GM18907 (cell line): ENCODE data around the gene MRPL52.
"Not testable (repeated sequence)": the region's sequence is repeated elsewhere in the genome, so short reads cannot be mapped to it uniquely, and the experiment has no call there.

Experiments
- ATAC-seq: cut with Tn5 transposase; IDR thresholded peaks from one replicate; pipeline ENCODE4 v1.9.1; 2021; ENCODE audit warnings: mild to moderate bottlenecking, moderate library complexity; ENCODE audit not compliant: unreplicated experiment

Gene MRPL52

GRCh38 chr14:22829661-22830442, at the start of gene MRPL52:
MRPL52 (plus strand) TSS chr14:22829887; CDS start chr14:22829913, 26 bp downstream.
- peak; percentile 79 for ATAC-seq

GRCh38 chr14:22780105-22780679, 49.5 kb upstream of the MRPL52 start:
- ATAC-seq: no peak

GRCh38 chr14:22780941-22781300, 48.8 kb upstream of the MRPL52 start:
- ATAC-seq: no peak

- ATAC-seq: no peak
These were observed 48.2 kb upstream of the MRPL52 start for GRCh38 chr14:22781301-22781991.

GRCh38 chr14:22786685-22787084, 43.0 kb upstream of the MRPL52 start:
- ATAC-seq: no peak

- ATAC-seq: no peak
These were observed 38.4 kb upstream of the MRPL52 start for GRCh38 chr14:22791301-22791700.

GRCh38 chr14:22792158-22792557, 37.5 kb upstream of the MRPL52 start:
- ATAC-seq: no peak

- not testable (repeated sequence) for ATAC-seq
These were observed 36.1 kb upstream of the MRPL52 start for GRCh38 chr14:22793550-22793949.

GRCh38 chr14:22793976-22794375, 35.7 kb upstream of the MRPL52 start:
- ATAC-seq: no peak

GRCh38 chr14:22794551-22794951, 35.1 kb upstream of the MRPL52 start:
- peak; percentile 42 for ATAC-seq

- ATAC-seq: peak; percentile 56
These were observed 33.5 kb upstream of the MRPL52 start for GRCh38 chr14:22796087-22796707.

GRCh38 chr14:22797017-22797917, 32.4 kb upstream of the MRPL52 start:
- ATAC-seq: no peak

- ATAC-seq: no peak
These were observed 31.2 kb upstream of the MRPL52 start for GRCh38 chr14:22798528-22798927.

GRCh38 chr14:22800346-22800745, 29.3 kb upstream of the MRPL52 start:
- no peak for ATAC-seq

GRCh38 chr14:22801716-22802115, 28.0 kb upstream of the MRPL52 start:
- ATAC-seq: no peak

GRCh38 chr14:22802860-22803686, 26.6 kb upstream of the MRPL52 start:
- ATAC-seq: peak; percentile 52

- ATAC-seq: peak; percentile 41
These were observed 26.1 kb upstream of the MRPL52 start for GRCh38 chr14:22803687-22803974.

GRCh38 chr14:22805235-22805634, 24.5 kb upstream of the MRPL52 start:
- ATAC-seq: not testable (repeated sequence)

- ATAC-seq: no peak
These were observed 22.1 kb upstream of the MRPL52 start for GRCh38 chr14:22807432-22808087.
